ENCODE results near the gene C22orf39.

GRCh38 chr22:19405652-19406051 lies 41.9 kb downstream of the C22orf39 start:
- no peak for TF ChIP-seq CTCF (IDR thresholded peaks at IDR 0.05)
- no peak for TF ChIP-seq POLR2A (IDR thresholded peaks at IDR 0.05)
